IMR-90 (cell line): Measurements from ENCODE around the gene KIDINS220. TPM values are rescaled to one million over a fixed set of nuclear protein-coding genes. Genes with fewer than 3 reads are reported as not detected.

Experiments used
- ATAC-seq: fragments of 200-7000 bp; cut with Tn5 transposase; 2 replicates; pipeline ENCODE4 v1.9.1; 2020; ENCODE audit warnings: low read depth, mild to moderate bottlenecking, moderate library complexity
- BruUV-seq: library from RNA; stranded (reverse); fragments of 400-500 nt; replicated peaks from 2 replicates; lab custom pipeline; 2021; lab: Mats Ljungman, UMichigan
- CTCF ChIA-PET: fragments of 300-600 bp; formaldehyde crosslinking; extraction: SDS; loops from one replicate; lab custom pipeline; 2021; ENCODE audit warnings: antibody characterized with exemption; lab: Yijun Ruan, JAX
- POLR2A ChIA-PET: fragments of 300-600 bp; sonication (Branson Sonifier 250); formaldehyde crosslinking; loops from one replicate; lab custom pipeline; 2022; ENCODE audit warnings: antibody characterized with exemption; ENCODE audit not compliant: unreplicated experiment; lab: Charles Lee
- DNase-seq: peaks from one replicate; pipeline ENCODE4 v3.0.0; 2013
- H2AFZ ChIP-seq: replicated peaks from 2 replicates; pipeline ENCODE3; 2013; ENCODE audit warnings: low read length, mild to moderate bottlenecking; ENCODE audit not compliant: poor library complexity
- H2AK5ac ChIP-seq: 2 replicates; pipeline ENCODE4 v1.6.1; 2013; ENCODE audit warnings: low read depth, low read length, inconsistent platforms
- H2AK9ac ChIP-seq: replicated peaks from 2 replicates; pipeline ENCODE3; 2013; ENCODE audit warnings: mild to moderate bottlenecking, low read depth, low read length, moderate library complexity; ENCODE audit not compliant: poor library complexity
- H2BK120ac ChIP-seq: 2 replicates; pipeline ENCODE4 v1.6.1; 2013; ENCODE audit warnings: low read depth, low read length, inconsistent platforms
- H2BK15ac ChIP-seq: 3 replicates; pipeline ENCODE4 v1.6.1; 2013; ENCODE audit warnings: low read depth, low read length, inconsistent platforms
- H2BK20ac ChIP-seq: 2 replicates; pipeline ENCODE4 v1.6.1; 2013; ENCODE audit warnings: low read depth, mild to moderate bottlenecking, inconsistent platforms, low read length, moderate library complexity
- H2BK5ac ChIP-seq: 2 replicates; pipeline ENCODE4 v1.6.1; 2013; ENCODE audit warnings: mild to moderate bottlenecking, low read depth, low read length, inconsistent platforms; ENCODE audit not compliant: poor library complexity, severe bottlenecking
- H3K14ac ChIP-seq: replicated peaks from 2 replicates; pipeline ENCODE4 v1.6.1; 2013; ENCODE audit warnings: low read depth, low read length, inconsistent platforms
- H3K18ac ChIP-seq: 2 replicates; pipeline ENCODE4 v1.6.1; 2013; ENCODE audit warnings: low read depth, low read length, control low read depth
- H3K23ac ChIP-seq: 2 replicates; pipeline ENCODE4 v1.6.1; 2013; ENCODE audit warnings: low read depth, low read length, inconsistent platforms
- H3K27ac ChIP-seq: 2 replicates; pipeline ENCODE4 v1.5.1; 2013; ENCODE audit warnings: mild to moderate bottlenecking, control low read depth, low read length; ENCODE audit not compliant: insufficient read depth
- H3K27me3 ChIP-seq: 2 replicates; pipeline ENCODE4 v1.6.1; 2013; ENCODE audit warnings: low read length; ENCODE audit not compliant: control insufficient read depth, insufficient read depth
- H3K36me3 ChIP-seq: 2 replicates; pipeline ENCODE4 v1.6.1; 2013; ENCODE audit warnings: low read length, mixed read lengths; ENCODE audit not compliant: control insufficient read depth, insufficient read depth
- H3K4ac ChIP-seq: 2 replicates; pipeline ENCODE4 v1.6.1; 2013; ENCODE audit warnings: low read depth, low read length, inconsistent platforms
- H3K4me1 ChIP-seq: 2 replicates; pipeline ENCODE4 v1.6.1; 2013; ENCODE audit warnings: low read length, mixed read lengths; ENCODE audit not compliant: control insufficient read depth, insufficient read depth
- H3K4me2 ChIP-seq: 2 replicates; pipeline ENCODE4 v1.6.1; 2013; ENCODE audit warnings: low read depth, mild to moderate bottlenecking, control low read depth, low read length, moderate library complexity
- H3K4me3 ChIP-seq: 2 replicates; pipeline ENCODE4 v1.5.1; 2013; ENCODE audit warnings: low read depth, mild to moderate bottlenecking, control low read depth, low read length, moderate library complexity; ENCODE audit not compliant: insufficient read depth
- H3K56ac ChIP-seq: 2 replicates; pipeline ENCODE4 v1.6.1; 2013; ENCODE audit warnings: low read length, inconsistent platforms; ENCODE audit not compliant: insufficient read depth; ENCODE audit errors: extremely low read depth
- H3K79me1 ChIP-seq, 2 experiments: 2 replicates each; pipeline ENCODE4 v1.6.1; 2013; ENCODE audit warnings: low read length in 2 of 2, inconsistent platforms in 1 of 2, low read depth in 1 of 2
- H3K9ac ChIP-seq: 2 replicates; pipeline ENCODE4 v1.6.1; 2013; ENCODE audit warnings: low read depth, low read length, control low read depth
- H3K9me1 ChIP-seq: 2 replicates; pipeline ENCODE4 v1.6.1; 2013; ENCODE audit warnings: low read length, inconsistent platforms; ENCODE audit not compliant: insufficient read depth
- H3K9me3 ChIP-seq: 2 replicates; pipeline ENCODE4 v1.6.1; 2013; ENCODE audit warnings: low read length; ENCODE audit not compliant: control insufficient read depth, insufficient read depth
- H4K20me1 ChIP-seq: 2 replicates; pipeline ENCODE4 v1.6.1; 2013; ENCODE audit warnings: low read length, inconsistent platforms; ENCODE audit not compliant: insufficient read depth
- H4K5ac ChIP-seq: 2 replicates; pipeline ENCODE4 v1.6.1; 2013; ENCODE audit warnings: mild to moderate bottlenecking, low read depth, low read length, control low read depth
- H4K8ac ChIP-seq, 2 experiments: 2 replicates each; pipeline ENCODE4 v1.6.1; 2013; ENCODE audit warnings: low read depth in 2 of 2, low read length in 2 of 2, control low read depth in 1 of 2, inconsistent platforms in 1 of 2
- H4K91ac ChIP-seq: 2 replicates; pipeline ENCODE4 v1.6.1; 2013; ENCODE audit warnings: low read depth, low read length, inconsistent platforms; ENCODE audit not compliant: insufficient read depth
- BHLHE40 ChIP-seq: fragments of 150-350 bp; IDR thresholded peaks from 2 replicates; pipeline ENCODE4 v1.6.1; 2016; ENCODE audit warnings: mild to moderate bottlenecking, low read depth, low read length
- CTCF ChIP-seq: conservative IDR thresholded peaks from 2 replicates; pipeline ENCODE4 v1.5.1; 2012; ENCODE audit warnings: mild to moderate bottlenecking, low read depth, low read length, improper control_type of control experiment
- ELK1 ChIP-seq: fragments of 150-350 bp; IDR thresholded peaks from 2 replicates; pipeline ENCODE4 v1.6.1; 2016; ENCODE audit warnings: low read depth, mild to moderate bottlenecking, low read length, moderate library complexity, borderline replicate concordance
- FOS ChIP-seq: fragments of 150-350 bp; IDR thresholded peaks from 2 replicates; pipeline ENCODE4 v1.6.1; 2016; ENCODE audit warnings: low read depth, low read length
- MAFK ChIP-seq: IDR thresholded peaks from 2 replicates; pipeline ENCODE4 v1.6.1; 2012; ENCODE audit warnings: low read depth, low read length, improper control_type of control experiment
- MXI1 ChIP-seq: IDR thresholded peaks from 2 replicates; pipeline ENCODE4 v1.6.1; 2012; ENCODE audit warnings: low read depth, mild to moderate bottlenecking, low read length, moderate library complexity, borderline replicate concordance
- NFE2L2 ChIP-seq: fragments of 150-350 bp; IDR thresholded peaks from 2 replicates; pipeline ENCODE4 v1.6.1; 2016; ENCODE audit warnings: low read depth, mild to moderate bottlenecking, low read length
- POLR2A ChIP-seq: IDR thresholded peaks from 2 replicates; pipeline ENCODE4 v1.6.1; 2012; ENCODE audit warnings: mild to moderate bottlenecking, low read depth, low read length
- RAD21 ChIP-seq: IDR thresholded peaks from 2 replicates; pipeline ENCODE4 v1.6.1; 2012; ENCODE audit warnings: low read length, improper control_type of control experiment
- RFX5 ChIP-seq: IDR thresholded peaks from 2 replicates; pipeline ENCODE4 v1.8.0; 2012; ENCODE audit warnings: low read depth, mild to moderate bottlenecking, low read length, moderate library complexity
- SMC3 ChIP-seq: fragments of 150-350 bp; IDR thresholded peaks from 2 replicates; pipeline ENCODE4 v1.6.1; 2016; ENCODE audit warnings: low read depth, mild to moderate bottlenecking, antibody characterized with exemption, low read length, moderate library complexity
- USF2 ChIP-seq: fragments of 150-350 bp; IDR thresholded peaks from 2 replicates; pipeline ENCODE4 v1.6.1; 2017; ENCODE audit warnings: mild to moderate bottlenecking, antibody characterized with exemption, low read length, low read depth
- WGBS, 2 experiments: methylation state at CpG; one replicate each; pipeline versions ENCODE4 v1.1.5 to v1.1.7; 2013; ENCODE audit warnings: missing lambda C conversion rate in 2 of 2; ENCODE audit not compliant: insufficient read length in 1 of 2; ENCODE audit errors: extremely low coverage in 2 of 2; 5-methylcytosine and 5-hydroxymethylcytosine counted together
- dilution Hi-C: fragments of 300-500 bp; cut with HindIII; formaldehyde crosslinking; loops from one replicate; pipeline ENCODE4 v1.14.3; 2018; ENCODE audit warnings: low sequenced_read_pairs; ENCODE audit not compliant: unreplicated experiment
- in situ Hi-C: fragments of 300-500 bp; cut with MboI; formaldehyde crosslinking; loops from 3 replicates; pipeline ENCODE4 v1.14.3; 2019; ENCODE audit warnings: low sequenced_read_pairs, inconsistent platforms, mixed read lengths
- intact Hi-C: fragments of 100-400 bp; cut with micrococcal nuclease; formaldehyde crosslinking; loops from 2 replicates; pipeline ENCODE4 v1.10.0; 2022
- polyA plus RNA-seq, 3 experiments: library from polyadenylated mRNA; depleted of rRNA; stranded (reverse); fragments of >200 nt; gene quantifications; 2 replicates each; pipeline ENCODE4 v1.2.3, GENCODE V29; 2012; ENCODE audit warnings: low replicate concordance in 1 of 3
- total RNA-seq: library from RNA; depleted of rRNA; stranded (reverse); fragments of >200 nt; gene quantifications from 2 replicates; pipeline ENCODE4 v1.2.3, GENCODE V29; 2012

KIDINS220 gene
- total and polyA plus RNA-seq, 2 of the 4 experiments (the other 2 are of a cell fraction): 23.1 to 63.4 TPM

- CTCF ChIA-PET: no interaction called here
- H3K4me1 ChIP-seq: no peaks in the 10 kb centered on the region
Measured at GRCh38 chr2:8861797-8862196, 24.4 kb upstream of the KIDINS220 start.

More at GRCh38 chr2:8861797-8862196, 24.4 kb upstream of the KIDINS220 start:
- WGBS, 2 experiments: 88% methylated on average over 1 of the region's 1 CpG; no CpG with 5 or more reads in 1 of the 2 experiments
- Histone ChIP-seq H2BK20ac (no peak overlapping the region), H2AK9ac (no peak overlapping the region), H4K5ac (no peak overlapping the region), H3K27ac (no peak overlapping the region), H2AFZ (no peak overlapping the region), H3K9me1 (peaks cover 2% of the 10 kb centered on the region; the same call in 1 of the 2 replicates), H3K14ac (no peak overlapping the region), H3K79me1 (no peaks in the 10 kb centered on the region), H4K91ac (no peak overlapping the region), H2BK120ac (no peak overlapping the region), H3K27me3 (no peaks in the 10 kb centered on the region), H2BK5ac (no peak overlapping the region), H4K8ac (no peak overlapping the region), H3K18ac (no peak overlapping the region), H3K23ac (no peak overlapping the region), H2BK15ac (no peak overlapping the region), H3K56ac (no peak overlapping the region), H2AK5ac (no peak overlapping the region), H3K4me3 (no peak overlapping the region), H3K4me2 (no peak overlapping the region), H3K36me3 (peaks cover 18% of the 10 kb centered on the region), H3K9ac (no peak overlapping the region), H4K20me1 (no peaks in the 10 kb centered on the region), H3K4ac (no peak overlapping the region), H3K9me3 (no peaks in the 10 kb centered on the region)
- dilution Hi-C loops (no loop called here), in situ Hi-C loops (loop anchor here (25.0 kb wide), 1 partner anchor 476 kb away; no protein-coding TSS in a partner anchor), intact Hi-C loops (no loop called here)
- no TSS peak for BruUV-seq
- POLR2A ChIA-PET: no interaction called here
- ATAC-seq (no peak), DNase-seq (no peak)
- no peak for TF ChIP-seq CTCF
- TF ChIP-seq BHLHE40: no peak
- TF ChIP-seq USF2: no peak
- no peak for TF ChIP-seq MAFK
- no peak for TF ChIP-seq RFX5
- TF ChIP-seq MXI1: no peak
- TF ChIP-seq FOS: no peak
- no peak for TF ChIP-seq RAD21
- TF ChIP-seq ELK1: no peak
- TF ChIP-seq NFE2L2: no peak
- TF ChIP-seq SMC3: no peak
- TF ChIP-seq POLR2A: no peak
